ENCODE data around the gene PRORP. TPM values are rescaled to one million over a fixed set of nuclear protein-coding genes. Genes with fewer than 3 reads are reported as not detected.

The PRORP gene
- total and polyA plus RNA-seq, 2 of the 13 experiments (the other 11 are each of a cell fraction or from before 2014, with no cell fraction given), result 48.9 to 88.7 TPM

DNA sequence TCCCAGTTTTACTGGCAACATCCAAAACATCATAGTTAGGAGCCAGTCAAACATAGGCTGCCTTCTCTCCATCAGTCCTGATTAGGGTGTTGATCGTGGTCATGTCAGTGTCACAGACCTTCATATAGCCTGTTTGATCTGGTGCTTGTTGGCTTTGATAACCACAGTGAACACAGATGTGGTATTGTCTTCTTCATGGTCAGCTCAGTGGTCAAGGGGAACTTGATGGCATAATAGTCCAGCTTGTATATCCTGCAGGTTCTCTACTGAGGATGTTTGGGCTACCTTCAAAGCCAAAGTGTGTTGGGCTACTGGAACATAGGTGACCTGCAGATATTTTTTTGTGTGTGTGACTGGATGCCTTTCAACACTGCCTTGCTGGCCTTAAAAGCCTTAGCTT lies 21.7 kb downstream of the PRORP start (continued):
- TF ChIP-seq ZHX1 (CRISPR knock-in tag; IDR thresholded peaks at IDR 0.05; ENCODE audit: low read depth) (no peak), NR2C2 (CRISPR knock-in tag; IDR thresholded peaks at IDR 0.05; ENCODE audit: borderline replicate concordance) (no peak), NFKB2 (CRISPR knock-in tag; IDR thresholded peaks at IDR 0.05; ENCODE audit: borderline replicate concordance) (no peak), ZZZ3 (CRISPR knock-in tag; IDR thresholded peaks at IDR 0.05; ENCODE audit: borderline replicate concordance) (no peak), ZNF614 (CRISPR knock-in tag; IDR thresholded peaks at IDR 0.05; ENCODE audit: borderline replicate concordance) (peak; percentile 49; the same call in 1 of the 2 replicates), MAFK (conservative IDR thresholded peaks at IDR 0.05 in 1 of 2, IDR thresholded peaks at IDR 0.05 in 1 of 2; ENCODE audit: low read length in 2 of 2) (no peak), MAFG (CRISPR knock-in tag; IDR thresholded peaks at IDR 0.05) (no peak), ZNF564 (CRISPR knock-in tag; IDR thresholded peaks at IDR 0.05) (no peak), ZNF782 (CRISPR knock-in tag; IDR thresholded peaks at IDR 0.05; ENCODE audit: borderline replicate concordance) (no peak), ARID3A (IDR thresholded peaks at IDR 0.05; ENCODE audit: low read depth, low read length) (peak; percentile 85), TCF7L2 (IDR thresholded peaks at IDR 0.05; ENCODE audit: low read depth, low read length) (peak; percentile 28; the same call in 1 of the 2 replicates), ZSCAN21 (CRISPR knock-in tag; IDR thresholded peaks at IDR 0.05; ENCODE audit: borderline replicate concordance) (0 out of 2 replicates have a peak, but pooled peaks have one; percentile 33), ZNF777 (CRISPR knock-in tag; IDR thresholded peaks at IDR 0.05) (no peak), HMGA1 (CRISPR knock-in tag; conservative IDR thresholded peaks at IDR 0.05) (no peak), ZNF468 (CRISPR knock-in tag; IDR thresholded peaks at IDR 0.05) (no peak)
- TF ChIP-seq, protein P1, sequence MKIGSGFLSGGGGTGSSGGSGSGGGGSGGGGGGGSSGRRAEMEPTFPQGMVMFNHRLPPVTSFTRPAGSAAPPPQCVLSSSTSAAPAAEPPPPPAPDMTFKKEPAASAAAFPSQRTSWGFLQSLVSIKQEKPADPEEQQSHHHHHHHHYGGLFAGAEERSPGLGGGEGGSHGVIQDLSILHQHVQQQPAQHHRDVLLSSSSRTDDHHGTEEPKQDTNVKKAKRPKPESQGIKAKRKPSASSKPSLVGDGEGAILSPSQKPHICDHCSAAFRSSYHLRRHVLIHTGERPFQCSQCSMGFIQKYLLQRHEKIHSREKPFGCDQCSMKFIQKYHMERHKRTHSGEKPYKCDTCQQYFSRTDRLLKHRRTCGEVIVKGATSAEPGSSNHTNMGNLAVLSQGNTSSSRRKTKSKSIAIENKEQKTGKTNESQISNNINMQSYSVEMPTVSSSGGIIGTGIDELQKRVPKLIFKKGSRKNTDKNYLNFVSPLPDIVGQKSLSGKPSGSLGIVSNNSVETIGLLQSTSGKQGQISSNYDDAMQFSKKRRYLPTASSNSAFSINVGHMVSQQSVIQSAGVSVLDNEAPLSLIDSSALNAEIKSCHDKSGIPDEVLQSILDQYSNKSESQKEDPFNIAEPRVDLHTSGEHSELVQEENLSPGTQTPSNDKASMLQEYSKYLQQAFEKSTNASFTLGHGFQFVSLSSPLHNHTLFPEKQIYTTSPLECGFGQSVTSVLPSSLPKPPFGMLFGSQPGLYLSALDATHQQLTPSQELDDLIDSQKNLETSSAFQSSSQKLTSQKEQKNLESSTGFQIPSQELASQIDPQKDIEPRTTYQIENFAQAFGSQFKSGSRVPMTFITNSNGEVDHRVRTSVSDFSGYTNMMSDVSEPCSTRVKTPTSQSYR (CRISPR knock-in tag; IDR thresholded peaks at IDR 0.05; ENCODE audit: borderline replicate concordance), result no peak

Data from HepG2 (cell line).